Activated CD4-positive, alpha-beta T cell treated with anti-CD3 and anti-CD28 coated beads, Interleukin-10, Interleukin-2, amounts not matched to agents 100 ng/mL and 50 ng/mL, durations not matched to agents 16 hours and 8 hours (primary cell): ENCODE data around the gene ZNF784.

ENCODE experiments used
- DNase-seq: peaks from one replicate; pipeline ENCODE4 v3.0.0-alpha.2; 2020

Gene ZNF784

DNA sequence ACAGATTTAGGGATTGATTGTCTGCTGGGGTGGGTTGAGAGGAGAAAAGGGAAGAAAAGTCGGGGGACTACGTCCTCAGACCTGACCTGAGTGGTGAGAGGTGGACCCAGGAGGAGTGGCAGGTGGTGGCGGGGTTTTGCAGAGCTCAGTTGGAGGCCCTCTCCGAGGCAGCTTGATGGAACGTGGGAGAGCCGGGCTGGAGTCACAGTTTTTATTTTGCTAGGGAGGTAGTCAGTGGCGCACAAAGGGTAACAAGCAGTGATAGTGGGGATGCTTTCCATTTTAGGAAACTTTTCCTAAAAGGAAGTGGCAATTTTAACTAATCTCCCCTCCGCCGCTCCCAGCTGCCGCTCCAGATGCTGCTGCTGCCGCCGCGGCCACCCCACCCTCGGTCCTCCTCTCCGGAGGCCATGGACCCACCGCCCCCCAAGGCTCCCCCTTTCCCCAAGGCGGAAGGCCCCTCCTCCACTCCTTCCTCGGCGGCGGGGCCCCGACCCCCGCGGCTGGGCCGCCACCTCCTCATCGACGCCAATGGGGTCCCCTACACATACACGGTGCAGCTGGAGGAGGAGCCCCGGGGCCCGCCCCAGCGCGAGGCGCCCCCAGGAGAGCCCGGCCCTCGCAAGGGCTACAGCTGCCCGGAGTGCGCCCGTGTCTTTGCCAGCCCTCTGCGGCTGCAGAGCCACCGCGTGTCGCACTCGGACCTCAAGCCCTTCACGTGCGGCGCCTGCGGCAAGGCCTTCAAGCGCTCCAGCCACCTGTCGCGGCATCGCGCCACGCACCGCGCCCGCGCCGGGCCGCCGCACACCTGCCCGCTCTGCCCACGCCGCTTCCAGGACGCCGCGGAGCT is 18.0 kb upstream of the ZNF784 start:
- peak; percentile 49 for DNase-seq

GRCh38 chr19:55641426-55642152 is 17.2 kb upstream of the ZNF784 start:
- DNase-seq, result peak; percentile 54

GRCh38 chr19:55640577-55641425 is 16.4 kb upstream of the ZNF784 start, which contains the start of gene ZNF580:
Gene ZNF580 (plus strand): TSS chr19:55641002. CDS start chr19:55642509, 1,507 bp downstream.
- peak; percentile 81 for DNase-seq

DNA sequence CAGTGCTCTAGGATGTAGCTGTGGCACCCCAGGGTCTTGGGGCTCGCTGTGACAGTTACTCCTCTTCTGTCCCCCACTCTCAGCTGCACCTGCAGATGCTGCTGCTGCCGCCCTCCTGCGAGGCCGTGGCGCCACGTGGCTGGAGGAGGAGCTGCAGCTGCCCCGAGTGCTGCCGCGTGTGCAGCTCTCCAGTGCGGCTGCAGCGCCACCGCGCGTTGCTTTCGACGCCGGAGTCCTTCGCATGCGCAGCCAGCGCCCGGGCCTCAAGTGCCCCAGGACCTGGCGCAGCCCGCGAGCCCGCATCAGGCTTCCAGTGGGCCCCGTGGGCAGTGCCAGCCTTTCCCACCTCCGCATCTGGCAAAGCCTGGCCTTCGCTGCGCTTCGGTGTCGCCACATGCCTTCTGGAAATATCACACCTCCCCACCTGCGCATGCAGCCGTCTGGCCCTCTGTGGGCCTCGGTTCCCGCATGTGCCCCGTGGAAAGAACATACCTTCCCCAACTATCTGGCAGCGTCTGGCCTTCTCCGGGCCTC is 15.7 kb upstream of the ZNF784 start:
- peak; percentile 87 for DNase-seq

DNA sequence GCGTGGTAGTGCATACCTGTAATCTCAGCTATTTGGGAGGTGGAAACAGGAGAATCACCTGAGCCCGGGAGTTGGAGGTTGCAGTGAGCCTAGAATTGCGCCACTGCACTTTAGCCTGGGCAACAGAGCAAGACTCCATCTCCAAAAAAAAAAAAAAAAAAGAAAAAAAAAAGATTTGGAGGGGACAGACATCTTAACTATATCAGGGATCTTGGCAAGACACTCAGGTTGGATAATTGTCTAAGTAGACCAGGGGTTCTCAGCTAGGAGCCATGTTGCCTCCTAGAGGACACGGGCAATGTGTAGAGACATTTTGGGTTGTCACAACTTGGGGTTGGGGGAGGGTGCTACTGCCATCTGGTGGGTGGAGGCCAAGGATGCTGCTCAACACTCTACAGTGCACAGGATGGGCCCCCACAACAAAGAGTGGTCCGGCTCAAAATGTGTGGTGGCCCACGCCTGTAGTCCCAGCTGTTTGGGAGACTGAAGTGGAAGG is 14.5 kb upstream of the ZNF784 start:
- peak; percentile 80 for DNase-seq

DNA sequence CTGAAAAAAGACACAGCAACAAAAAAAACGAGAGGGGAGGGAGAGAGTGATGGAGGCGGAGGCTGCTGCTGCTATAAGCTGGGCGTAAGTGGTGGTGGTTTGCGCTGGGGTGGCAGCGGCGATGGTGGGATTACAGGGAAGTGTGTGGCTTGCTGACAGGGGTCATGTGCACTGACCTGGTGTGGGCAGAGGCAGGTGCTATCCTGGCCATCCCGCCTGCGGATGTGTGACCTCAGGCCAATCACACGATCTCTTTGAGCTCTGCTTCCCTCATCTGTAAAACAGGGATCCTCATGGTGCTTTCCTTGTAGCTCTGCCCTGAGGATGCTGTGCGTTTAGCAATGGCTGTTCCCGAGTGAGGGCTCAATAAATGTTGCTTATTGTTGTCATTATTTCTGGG is 13.2 kb upstream of the ZNF784 start:
- DNase-seq, result no peak

GRCh38 chr19:55636723-55637122 is 12.4 kb upstream of the ZNF784 start:
- DNase-seq, result no peak

DNA sequence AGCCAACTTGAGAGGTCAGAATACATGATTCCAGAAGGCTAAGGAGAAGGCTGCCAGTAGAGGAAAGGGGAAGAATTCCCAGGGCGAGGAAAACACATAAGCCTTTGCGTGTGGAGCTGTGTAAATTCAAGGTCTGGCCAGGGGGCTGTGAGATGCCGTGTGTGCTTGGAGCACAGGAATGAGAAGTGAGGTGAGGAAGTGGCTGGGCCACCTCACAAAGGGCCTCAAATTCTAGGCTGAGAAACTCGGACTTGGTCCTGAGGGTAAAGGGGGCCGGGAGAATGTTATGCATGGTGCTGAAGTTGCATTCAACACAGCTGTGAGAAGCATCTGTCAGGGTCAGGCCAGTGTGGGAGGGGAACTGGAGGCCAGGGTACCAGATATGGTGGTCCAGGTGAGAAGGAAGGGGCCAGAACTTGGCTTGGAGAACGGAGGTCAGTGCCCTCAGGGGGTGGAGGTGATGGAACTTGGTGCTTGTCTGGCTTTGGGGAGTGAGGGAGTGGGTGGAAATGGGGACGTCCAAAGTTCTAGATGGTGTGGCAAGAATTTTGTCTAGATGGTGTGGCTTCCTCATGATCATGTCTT is 11.6 kb upstream of the ZNF784 start:
- no peak for DNase-seq

DNA sequence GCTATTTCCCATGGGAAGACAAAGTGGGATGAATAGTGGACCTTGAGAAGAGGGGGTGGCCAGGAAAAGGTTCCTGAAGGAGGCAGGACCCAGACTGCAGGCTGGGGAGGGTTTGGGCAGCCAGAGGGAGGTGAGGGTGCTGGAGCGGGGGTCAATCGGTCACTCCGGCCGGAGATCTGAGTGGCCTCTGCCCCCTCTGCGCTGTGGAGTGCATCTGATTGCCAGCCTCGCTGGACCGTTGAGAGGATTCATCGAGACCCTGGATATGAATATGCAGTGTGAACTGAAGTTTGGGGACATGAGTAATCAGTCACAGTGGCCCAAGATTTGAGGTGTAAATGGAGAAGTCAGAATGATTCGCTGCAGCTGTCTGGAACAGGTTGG is 11.0 kb upstream of the ZNF784 start:
- DNase-seq, result no peak

- no peak for DNase-seq
These were observed 9.5 kb upstream of the ZNF784 start for GRCh38 chr19:55633861-55634260.

DNA sequence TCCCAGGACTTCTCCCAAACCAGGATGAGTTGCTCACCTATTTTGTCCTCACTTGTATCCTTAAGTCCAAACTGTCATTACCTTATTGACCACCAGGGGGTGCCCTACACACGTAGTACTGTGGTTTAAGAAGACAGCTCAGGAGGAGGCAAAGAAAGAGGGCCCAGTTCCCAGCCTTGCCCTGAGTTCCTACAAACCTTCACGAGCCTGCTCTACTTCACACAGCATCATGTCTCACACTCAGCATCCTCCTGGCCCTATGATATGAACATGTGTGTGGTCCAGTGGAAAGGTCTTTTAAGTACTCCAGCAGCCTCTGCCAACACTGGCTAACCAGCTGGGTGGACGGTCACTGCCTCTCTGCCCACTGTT is 8.1 kb upstream of the ZNF784 start:
- peak; percentile 93 for DNase-seq

GRCh38 chr19:55626350-55626749 is 2.0 kb upstream of the ZNF784 start:
- peak; percentile 93 for DNase-seq

DNA sequence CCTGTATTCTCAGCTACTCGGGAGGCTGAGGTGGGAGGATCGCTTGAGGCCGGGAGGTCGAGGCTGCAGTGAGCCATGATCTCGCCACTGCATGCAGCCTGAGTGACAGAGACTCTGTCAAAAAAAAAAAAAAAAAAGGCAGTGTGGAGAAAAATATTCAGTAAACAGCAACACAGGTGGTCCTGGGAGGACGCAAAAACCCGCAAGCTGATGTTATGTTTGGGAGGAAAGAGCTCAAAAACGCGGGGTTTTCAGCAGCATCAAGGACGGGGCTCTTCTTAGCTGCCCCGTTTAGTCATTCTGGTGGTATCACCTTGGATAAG is 599 bp upstream of the ZNF784 start:
- no peak for DNase-seq

GRCh38 chr19:55623561-55623960 is 805 bp downstream of the ZNF784 start:
- DNase-seq, result no peak

GRCh38 chr19:55623130-55623529 is 1.2 kb downstream of the ZNF784 start:
- DNase-seq, result no peak

DNA sequence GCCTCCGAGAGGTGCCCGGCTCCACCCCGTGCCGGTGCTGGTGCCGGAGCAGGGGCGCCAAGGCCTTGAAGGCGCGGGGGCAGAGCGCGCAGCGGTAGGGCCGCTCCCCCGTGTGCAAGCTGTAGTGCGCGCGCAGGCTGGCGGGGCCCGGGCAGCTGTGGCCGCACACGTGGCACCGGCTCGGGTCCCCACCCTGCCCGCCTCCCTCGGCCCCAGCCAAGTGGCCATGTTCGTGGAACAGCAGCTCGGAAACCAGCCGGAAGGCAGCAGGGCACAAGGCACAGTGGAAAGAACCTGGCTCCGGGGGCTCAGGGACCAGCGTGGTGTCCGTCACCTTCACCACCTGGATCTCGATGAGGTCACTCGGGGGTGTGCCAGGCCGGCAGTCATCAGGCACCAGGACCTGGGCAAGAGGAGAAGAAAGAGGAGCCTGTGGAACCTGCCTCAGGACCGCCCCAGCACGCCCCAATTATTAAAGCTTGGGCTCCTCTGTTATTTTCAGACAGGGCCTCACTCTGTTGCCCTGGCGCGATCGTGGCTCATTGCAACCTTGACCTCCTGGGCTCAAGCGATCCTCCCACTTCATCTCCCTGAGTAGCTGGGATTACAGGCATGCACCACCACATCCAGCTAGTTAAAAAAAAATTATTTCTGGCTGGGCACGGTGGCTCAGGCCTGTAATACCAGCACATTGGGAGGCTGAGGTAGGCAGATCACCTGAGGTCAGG is 2.0 kb downstream of the ZNF784 start:
- DNase-seq, result no peak

DNA sequence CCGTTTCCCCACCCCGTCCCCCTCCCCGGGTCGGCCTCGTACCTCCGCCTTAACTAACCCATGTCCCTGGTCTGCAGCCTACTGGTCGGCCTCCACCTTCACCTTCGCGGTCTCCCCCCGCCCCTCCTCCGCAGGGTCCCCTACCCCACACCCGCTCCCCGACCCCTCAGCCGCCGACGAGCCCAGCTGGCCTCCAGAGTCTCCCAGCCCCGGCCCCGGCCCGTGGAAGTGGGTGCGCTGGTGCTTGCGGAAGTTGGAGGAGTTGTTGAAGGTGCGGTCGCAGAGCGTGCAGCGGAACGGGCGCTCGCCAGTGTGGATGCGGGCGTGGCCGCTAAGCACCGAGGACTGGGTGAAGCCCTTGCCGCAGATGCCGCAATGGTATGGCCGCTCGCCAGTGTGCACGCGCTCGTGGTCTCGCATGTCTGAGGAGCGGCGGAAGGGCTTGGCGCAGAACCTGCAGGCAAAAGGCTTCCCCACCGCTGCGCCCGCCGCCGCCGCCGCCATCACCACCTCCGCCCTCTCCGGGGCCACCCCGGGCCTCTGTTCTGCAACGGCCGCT is 2.6 kb downstream of the ZNF784 start:
- no peak for DNase-seq

GRCh38 chr19:55621205-55621672 is 3.1 kb downstream of the ZNF784 start:
- no peak for DNase-seq

DNA sequence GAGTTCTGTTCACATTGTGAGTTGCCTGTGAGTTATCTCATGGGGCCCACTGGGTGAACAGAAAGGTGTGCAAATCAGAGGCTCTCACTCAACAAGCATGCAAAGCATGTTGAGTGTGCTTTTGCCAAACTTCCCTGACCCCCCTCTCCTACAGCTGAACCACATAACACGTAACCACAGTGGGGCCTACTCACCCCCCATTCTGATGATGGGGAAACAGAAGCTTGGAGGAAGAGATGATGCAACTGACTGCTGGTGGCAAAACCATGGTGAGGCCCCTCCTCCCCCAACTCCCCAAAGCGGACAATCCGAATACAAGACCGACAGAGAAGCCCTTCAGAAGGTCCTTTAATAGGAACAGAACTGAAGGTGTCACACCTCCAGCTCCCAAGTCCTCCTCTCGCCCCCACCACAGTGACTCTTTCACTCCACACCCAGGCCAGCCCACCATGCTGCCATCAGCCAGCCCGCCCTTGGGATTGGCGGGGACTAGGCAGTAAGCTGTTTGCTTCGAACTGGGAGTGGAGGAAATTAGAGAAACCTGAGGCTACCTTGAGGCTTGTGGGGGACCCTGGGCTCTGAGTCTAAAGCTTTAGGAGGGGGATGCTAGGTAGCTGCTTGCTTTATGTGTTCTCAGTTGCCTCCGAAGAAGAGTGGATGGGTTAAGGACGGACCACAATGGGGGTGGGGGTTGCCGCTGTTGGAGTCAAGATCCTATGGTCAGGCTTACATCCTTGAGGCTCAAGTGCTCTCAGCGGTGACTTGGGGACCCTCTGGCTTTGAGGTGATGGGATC is 3.8 kb downstream of the ZNF784 start:
- DNase-seq, result peak; percentile 23

GRCh38 chr19:55619286-55619685 is 5.1 kb downstream of the ZNF784 start:
- DNase-seq, result no peak

- no peak for DNase-seq
These were observed 5.9 kb downstream of the ZNF784 start for GRCh38 chr19:55618426-55618825.
